Subcutaneous abdominal adipose tissue (tissue), 5 donors: ENCODE results near the gene DNAH8.

ENCODE experiments used
- H3K27ac ChIP-seq: one replicate; pipeline ENCODE4 v1.7.0; 2013; ENCODE audit warnings: low read depth, mild to moderate bottlenecking, inconsistent platforms, low read length, moderate library complexity
- H3K27me3 ChIP-seq, 5 donors: one replicate each; pipeline ENCODE4 v1.7.0; 2013; ENCODE audit warnings: low read length in 5 of 5, inconsistent platforms in 1 of 5; ENCODE audit not compliant: control insufficient read depth in 5 of 5, insufficient read depth in 4 of 5
- H3K36me3 ChIP-seq, 5 donors: one replicate each; pipeline ENCODE4 v1.7.0; 2013; ENCODE audit warnings: low read length in 5 of 5; ENCODE audit not compliant: control insufficient read depth in 5 of 5, insufficient read depth in 5 of 5
- H3K4me1 ChIP-seq, 5 donors: one replicate each; pipeline ENCODE4 v1.7.0; 2013; ENCODE audit warnings: low read length in 5 of 5, mild to moderate bottlenecking in 3 of 5, moderate library complexity in 1 of 5; ENCODE audit not compliant: control insufficient read depth in 5 of 5, insufficient read depth in 5 of 5
- H3K4me3 ChIP-seq, 5 donors: one replicate each; pipeline ENCODE4 v1.7.0; 2013; ENCODE audit warnings: low read length in 5 of 5, low read depth in 1 of 5
- H3K9ac ChIP-seq, 5 donors: one replicate each; pipeline ENCODE4 v1.7.0; 2013; ENCODE audit warnings: low read length in 5 of 5, mild to moderate bottlenecking in 4 of 5, moderate library complexity in 3 of 5
- H3K9me3 ChIP-seq, 5 donors: one replicate each; pipeline ENCODE4 v1.7.0; 2013; ENCODE audit warnings: low read length in 5 of 5; ENCODE audit not compliant: control insufficient read depth in 5 of 5
- donor health status: healthy.
- donor health status: healthy.
- donor health status: healthy.
- donor health status: healthy.
- donor health status: healthy.

DNAH8 gene

DNA sequence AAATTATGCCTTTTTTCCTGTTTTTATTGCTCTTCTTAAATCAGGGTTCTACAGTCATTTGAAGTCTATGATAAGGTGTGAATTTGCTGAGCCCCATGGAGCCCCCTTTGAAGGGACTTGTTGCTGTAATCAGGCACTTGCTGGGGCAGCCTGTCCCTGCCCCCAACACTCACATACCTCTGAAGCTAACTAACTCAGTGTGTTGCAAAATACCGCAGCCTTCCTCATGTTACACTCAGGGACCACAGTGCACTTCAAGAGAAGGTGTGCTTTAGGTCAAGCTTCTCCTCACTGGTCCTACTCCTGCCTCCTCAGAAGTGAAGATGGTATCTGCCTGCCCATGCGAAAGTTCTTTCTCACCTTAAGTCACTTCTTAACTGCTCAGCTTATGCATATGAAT lies 267.4 kb downstream of the DNAH8 start:
- Histone ChIP-seq H3K4me1 (no peaks in the 10 kb centered on the region), H3K9ac (no peak overlapping the region), H3K9me3 (no peaks in the 10 kb centered on the region), H3K27ac (no peak overlapping the region), H3K27me3 (peaks cover 0 to 13% (median 8%) of the 10 kb centered on the region in 5 donors), H3K4me3 (no peak overlapping the region), H3K36me3 (no peaks in the 10 kb centered on the region)

DNA sequence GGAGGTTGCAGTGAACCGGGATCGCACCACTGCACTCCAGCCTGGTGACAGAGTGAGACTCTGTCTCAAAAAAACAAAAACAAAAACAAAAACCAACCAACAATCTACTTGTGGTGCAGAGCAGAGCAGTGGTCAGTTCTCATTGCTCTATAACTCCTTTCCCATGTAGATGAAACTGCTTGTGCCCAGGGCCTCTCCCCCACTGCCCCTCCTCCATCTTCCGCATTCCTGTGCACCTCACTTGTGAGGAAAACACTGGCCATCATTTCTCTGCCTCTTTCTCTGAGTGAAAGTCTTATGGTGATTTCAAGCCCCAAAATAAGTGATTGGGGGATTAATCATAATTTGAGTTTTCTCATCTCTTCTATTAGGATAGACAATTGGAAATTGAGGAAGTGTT lies 269.6 kb downstream of the DNAH8 start:
- no peak overlapping the region for H3K9ac ChIP-seq

DNA sequence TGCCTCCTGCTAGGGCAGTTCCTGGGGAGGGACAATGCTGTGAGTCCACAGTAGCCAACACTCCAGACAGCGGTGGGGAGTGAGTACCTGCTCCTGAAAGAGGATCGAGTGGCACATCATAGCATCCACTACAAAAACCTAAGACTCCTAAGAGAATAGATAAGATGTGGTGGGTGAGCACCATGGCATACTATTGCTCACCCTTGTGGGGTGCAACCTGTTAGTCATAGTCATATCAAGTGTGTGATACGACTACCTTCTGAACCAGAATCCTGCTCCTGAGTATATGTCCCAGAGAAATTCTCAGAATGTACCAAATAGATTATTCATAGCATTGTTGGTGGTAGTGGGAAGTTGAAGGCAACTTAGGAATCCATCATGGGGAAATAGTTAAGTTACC lies 270.7 kb downstream of the DNAH8 start:
- Histone ChIP-seq H3K27ac (no peak overlapping the region), H3K36me3 (no peaks in the 10 kb centered on the region), H3K4me3 (no peak overlapping the region), H3K9ac (no peak overlapping the region), H3K27me3 (peaks cover 3 to 9% (median 7%) of the 10 kb centered on the region in 5 donors), H3K4me1 (no peaks in the 10 kb centered on the region), H3K9me3 (no peaks in the 10 kb centered on the region)

More for the DNA sequence above, 269.6 kb downstream of the DNAH8 start:
- H3K4me3 ChIP-seq: no peak overlapping the region
- H3K9me3 ChIP-seq: no peaks in the 10 kb centered on the region
- no peaks in the 10 kb centered on the region for H3K4me1 ChIP-seq
- H3K27me3 ChIP-seq: peaks cover 3 to 9% (median 8%) of the 10 kb centered on the region in 5 donors
- no peaks in the 10 kb centered on the region for H3K36me3 ChIP-seq
- H3K27ac ChIP-seq: no peak overlapping the region

DNA sequence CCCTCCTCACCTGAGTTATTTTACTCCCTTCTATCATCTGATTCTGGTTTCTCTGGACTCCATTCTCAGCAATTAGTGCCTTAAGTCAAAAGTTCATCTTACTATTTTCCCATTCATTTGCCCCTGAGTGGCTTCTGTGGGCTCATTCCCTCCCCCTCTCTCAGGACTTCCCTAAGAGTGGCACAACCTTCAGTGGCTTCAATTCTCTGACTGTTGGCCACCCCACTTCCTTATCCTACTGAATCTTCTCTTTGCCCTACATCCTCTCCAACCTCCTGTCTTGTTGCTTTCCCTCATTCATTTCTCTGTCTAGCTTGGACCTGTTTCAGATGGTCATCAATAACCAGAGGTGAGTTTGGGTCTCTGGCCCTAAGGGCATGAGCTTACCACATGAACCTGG lies 272.4 kb downstream of the DNAH8 start:
- H3K4me1 ChIP-seq: no peaks in the 10 kb centered on the region
- H3K36me3 ChIP-seq: no peaks in the 10 kb centered on the region
- no peak overlapping the region for H3K27ac ChIP-seq
- no peak overlapping the region for H3K9ac ChIP-seq
- no peak overlapping the region for H3K4me3 ChIP-seq
- H3K27me3 ChIP-seq: peaks cover 3 to 10% (median 3%) of the 10 kb centered on the region in 5 donors
- H3K9me3 ChIP-seq: no peaks in the 10 kb centered on the region

DNA sequence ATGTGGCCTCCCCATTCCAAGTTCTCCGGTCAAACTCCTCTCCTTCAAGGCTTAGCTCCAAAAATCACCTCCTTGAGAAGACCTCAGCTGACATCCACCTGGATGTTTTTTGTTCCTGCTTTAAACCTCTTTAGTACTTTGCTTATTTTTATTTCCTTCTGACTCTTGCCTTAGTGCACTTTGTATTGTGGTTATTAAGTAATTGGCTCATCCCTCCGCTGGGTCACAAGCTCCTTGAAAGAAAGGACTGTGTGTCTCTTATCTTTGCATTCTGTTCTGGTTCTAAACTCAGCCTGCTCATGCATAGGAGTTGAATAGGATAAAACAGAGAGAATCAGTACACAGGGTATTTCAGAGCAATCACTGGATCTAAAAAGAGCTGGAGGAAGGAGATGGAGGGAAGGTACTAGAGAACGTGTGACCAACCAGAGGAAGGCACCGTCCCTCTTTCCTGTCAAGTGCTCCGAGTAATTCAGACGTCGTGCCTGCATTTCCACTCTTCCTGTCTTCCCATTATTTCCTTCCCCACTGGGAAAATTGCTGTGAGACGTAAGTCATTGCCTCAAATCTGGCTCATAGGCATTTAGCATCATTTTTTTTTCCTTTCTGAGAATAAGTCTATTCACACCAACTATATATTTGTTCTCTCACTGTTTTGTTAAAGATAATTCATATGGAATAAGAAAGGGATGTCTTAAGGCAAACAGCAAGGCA lies 273.8 kb downstream of the DNAH8 start:
- no peak overlapping the region for H3K27ac ChIP-seq
- peaks cover 2 to 10% (median 3%) of the 10 kb centered on the region in 5 donors for H3K27me3 ChIP-seq
- H3K4me1 ChIP-seq: no peaks in the 10 kb centered on the region
- H3K9ac ChIP-seq: no peak overlapping the region
- H3K4me3 ChIP-seq: no peak overlapping the region
- H3K36me3 ChIP-seq: no peaks in the 10 kb centered on the region
- no peaks in the 10 kb centered on the region for H3K9me3 ChIP-seq

DNA sequence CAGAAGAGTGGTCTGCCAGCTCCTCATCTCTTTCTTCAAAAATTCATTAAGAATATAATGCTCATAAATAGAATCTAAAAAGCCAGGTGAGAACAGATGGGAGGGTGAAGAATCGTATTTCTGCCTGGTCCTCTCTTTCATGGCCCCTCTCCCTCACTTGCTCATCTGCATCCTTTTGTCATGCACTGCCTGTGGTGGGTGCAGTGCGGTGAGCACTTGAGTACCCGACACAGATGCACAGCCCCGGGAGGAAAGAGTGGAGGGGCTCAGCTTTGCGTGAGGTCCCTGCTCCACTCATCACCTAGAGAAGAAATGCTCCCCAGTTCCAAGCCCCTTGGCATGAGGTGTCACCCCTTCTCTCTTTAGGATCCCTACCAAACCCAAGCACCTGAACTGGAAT lies 275.4 kb downstream of the DNAH8 start:
- Histone ChIP-seq H3K36me3 (no peaks in the 10 kb centered on the region), H3K9me3 (no peaks in the 10 kb centered on the region), H3K4me3 (no peak overlapping the region), H3K27ac (no peak overlapping the region), H3K4me1 (no peaks in the 10 kb centered on the region), H3K9ac (no peak overlapping the region), H3K27me3 (peaks cover 1 to 10% (median 3%) of the 10 kb centered on the region in 5 donors)

DNA sequence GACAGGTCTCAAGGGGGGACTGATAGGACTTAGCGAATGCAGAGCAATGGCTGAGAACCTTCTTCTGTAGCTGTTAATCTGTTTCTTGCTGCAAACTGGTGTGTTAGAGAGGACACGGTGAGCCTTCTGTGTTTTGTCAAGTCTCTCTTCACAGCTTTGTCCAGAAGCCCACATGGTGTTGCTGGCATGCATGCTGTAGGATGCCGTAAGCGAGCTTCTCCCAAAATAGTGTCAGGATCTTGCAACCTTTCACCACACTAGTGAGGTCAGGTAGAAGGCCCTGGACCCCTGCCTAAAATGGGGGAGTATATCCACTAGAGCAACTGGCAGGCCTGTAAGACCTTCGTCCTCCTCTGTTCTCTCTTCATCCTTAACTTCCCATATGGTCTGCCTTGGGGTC lies 281.6 kb downstream of the DNAH8 start:
- Histone ChIP-seq H3K36me3 (no peaks in the 10 kb centered on the region), H3K9me3 (no peaks in the 10 kb centered on the region), H3K27me3 (peaks cover 0 to 15% (median 8%) of the 10 kb centered on the region in 5 donors)

DNA sequence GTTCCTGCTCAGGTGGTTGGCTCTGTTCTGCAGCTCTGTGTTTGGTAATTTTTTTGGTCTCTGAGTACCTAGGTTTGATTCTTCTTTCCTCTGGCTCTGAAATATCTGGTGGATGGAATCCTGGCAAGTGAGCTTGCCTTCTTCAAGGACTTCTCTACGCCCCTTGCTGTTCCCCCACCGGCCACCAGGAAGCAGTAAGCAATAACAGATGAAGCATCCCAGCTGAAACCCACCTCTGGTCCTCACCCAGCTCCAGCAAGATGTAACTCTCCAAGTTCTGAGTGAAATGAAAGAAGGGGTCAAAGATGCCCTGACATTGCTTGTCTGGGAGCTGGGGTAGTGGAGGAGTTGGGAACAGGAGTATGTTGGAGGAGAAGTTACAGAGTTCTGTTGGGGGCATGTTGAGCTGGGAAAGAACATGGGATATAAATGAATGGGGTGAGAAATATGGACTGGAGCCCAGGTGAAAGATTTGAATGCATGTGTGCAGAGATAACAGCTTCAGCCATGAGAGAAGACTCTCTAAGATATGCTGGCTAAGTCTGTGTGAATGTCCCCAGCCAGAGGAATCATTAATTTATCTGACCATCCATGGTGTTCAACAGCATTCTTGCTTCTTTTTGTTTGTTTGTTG lies 282.1 kb downstream of the DNAH8 start:
- H3K27ac ChIP-seq: no peak overlapping the region
- no peak overlapping the region for H3K4me3 ChIP-seq
- no peaks in the 10 kb centered on the region for H3K9me3 ChIP-seq
- no peak overlapping the region for H3K9ac ChIP-seq
- H3K27me3 ChIP-seq: peaks cover 0 to 19% (median 12%) of the 10 kb centered on the region in 5 donors
- H3K36me3 ChIP-seq: no peaks in the 10 kb centered on the region
- no peaks in the 10 kb centered on the region for H3K4me1 ChIP-seq

More for the DNA sequence above, 281.6 kb downstream of the DNAH8 start:
- H3K9ac ChIP-seq: no peak overlapping the region
- H3K4me1 ChIP-seq: no peaks in the 10 kb centered on the region
- H3K27ac ChIP-seq: no peak overlapping the region
- H3K4me3 ChIP-seq: no peak overlapping the region

DNA sequence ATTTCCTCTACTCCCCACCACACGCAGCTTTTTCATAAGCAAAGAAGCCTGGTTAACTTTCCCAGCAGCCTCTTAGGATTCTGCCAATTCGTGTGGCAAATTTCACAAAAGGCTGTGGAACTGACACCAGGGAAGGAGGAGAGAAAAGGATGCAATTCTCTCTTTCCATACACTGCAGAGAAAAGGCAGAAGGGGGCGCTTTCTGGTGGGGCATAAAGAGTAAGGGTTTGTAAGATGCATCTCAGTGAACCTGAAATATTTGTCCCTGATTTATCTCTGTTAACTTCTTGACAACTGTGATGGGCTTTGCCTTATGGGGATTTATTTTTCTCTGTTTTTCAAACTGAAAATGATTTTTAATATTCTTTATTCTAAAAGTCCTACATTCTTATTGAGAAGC lies 288.0 kb downstream of the DNAH8 start:
- Histone ChIP-seq H3K9ac (no peak overlapping the region), H3K4me1 (no peaks in the 10 kb centered on the region), H3K9me3 (no peaks in the 10 kb centered on the region), H3K4me3 (no peak overlapping the region), H3K27me3 (peaks cover 0 to 15% (median 3%) of the 10 kb centered on the region in 5 donors), H3K36me3 (no peaks in the 10 kb centered on the region), H3K27ac (no peak overlapping the region)

DNA sequence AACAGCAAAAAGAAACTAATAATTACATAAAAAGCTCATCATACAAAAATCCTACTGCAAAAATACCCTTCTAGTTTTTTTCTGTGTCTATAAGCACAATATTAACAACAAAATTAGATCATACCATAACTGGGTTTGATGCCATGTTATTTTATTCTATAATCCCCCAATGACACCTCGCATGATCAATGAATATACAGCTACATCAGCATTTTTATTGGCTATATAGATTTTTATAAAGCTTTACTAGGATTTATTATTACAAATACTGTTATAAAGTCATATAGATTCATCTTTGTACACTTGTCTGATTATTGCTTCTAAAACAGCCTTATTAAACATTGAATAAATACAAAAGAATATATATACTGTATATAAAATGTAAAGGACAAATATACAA lies 288.4 kb downstream of the DNAH8 start:
- H3K4me3 ChIP-seq: no peak overlapping the region
- H3K9ac ChIP-seq: no peak overlapping the region
- no peak overlapping the region for H3K27ac ChIP-seq
- no peaks in the 10 kb centered on the region for H3K4me1 ChIP-seq
- H3K9me3 ChIP-seq: no peaks in the 10 kb centered on the region
- H3K27me3 ChIP-seq: peaks cover 0 to 15% (median 3%) of the 10 kb centered on the region in 5 donors
- H3K36me3 ChIP-seq: no peaks in the 10 kb centered on the region
